Activated naive CD4-positive, alpha-beta T cell treated with anti-CD3 and anti-CD28 coated beads for 36 hours (primary cell): ENCODE results near the gene COPZ1. TPM values are rescaled to one million over a fixed set of nuclear protein-coding genes. Genes with fewer than 3 reads are reported as not detected.
"Not testable (repeated sequence)": the region's sequence is repeated elsewhere in the genome, so short reads cannot be mapped to it uniquely, and the experiment has no call there.

Experiments
- CTCF ChIA-PET: fragments of 350-600 bp; sonication (Branson Sonifier 250); formaldehyde crosslinking; loops from one replicate; lab custom pipeline; 2021; ENCODE audit warnings: antibody characterized with exemption; lab: Charles Lee
- DNase-seq: peaks from one replicate; pipeline ENCODE4 v3.0.0-alpha.2; 2020
- H3K27ac Mint-ChIP-seq: one replicate; pipeline ENCODE4 v1.8.0; 2021; ENCODE audit warnings: mild to moderate bottlenecking, mixed read lengths
- H3K27me3 Mint-ChIP-seq: one replicate; pipeline ENCODE4 v1.8.0; 2021; ENCODE audit warnings: low read depth, mixed read lengths
- H3K36me3 Mint-ChIP-seq: one replicate; pipeline ENCODE4 v1.8.0; 2021; ENCODE audit warnings: low read depth, mixed read lengths
- H3K4me1 Mint-ChIP-seq: one replicate; pipeline ENCODE4 v1.8.0; 2021; ENCODE audit warnings: low read depth, mixed read lengths
- H3K4me3 Mint-ChIP-seq: one replicate; pipeline ENCODE4 v1.8.0; 2021; ENCODE audit warnings: mild to moderate bottlenecking, moderate library complexity, mixed read lengths
- H3K9me3 Mint-ChIP-seq: one replicate; pipeline ENCODE4 v1.8.0; 2021; ENCODE audit warnings: mixed read lengths
- intact Hi-C: fragments of 100-400 bp; cut with micrococcal nuclease; formaldehyde crosslinking; loops from one replicate; pipeline ENCODE4 v1.15.1; 2023
- total RNA-seq, 2 experiments: library from RNA; stranded (reverse); gene quantifications; one replicate each; pipeline ENCODE4 v1.2.3, GENCODE V29; 2021

COPZ1 gene
- total RNA-seq: 100 to 1,000 TPM in 1 of 2 experiments, 10 to 100 TPM in 1; 98.0 to 105 TPM

DNA sequence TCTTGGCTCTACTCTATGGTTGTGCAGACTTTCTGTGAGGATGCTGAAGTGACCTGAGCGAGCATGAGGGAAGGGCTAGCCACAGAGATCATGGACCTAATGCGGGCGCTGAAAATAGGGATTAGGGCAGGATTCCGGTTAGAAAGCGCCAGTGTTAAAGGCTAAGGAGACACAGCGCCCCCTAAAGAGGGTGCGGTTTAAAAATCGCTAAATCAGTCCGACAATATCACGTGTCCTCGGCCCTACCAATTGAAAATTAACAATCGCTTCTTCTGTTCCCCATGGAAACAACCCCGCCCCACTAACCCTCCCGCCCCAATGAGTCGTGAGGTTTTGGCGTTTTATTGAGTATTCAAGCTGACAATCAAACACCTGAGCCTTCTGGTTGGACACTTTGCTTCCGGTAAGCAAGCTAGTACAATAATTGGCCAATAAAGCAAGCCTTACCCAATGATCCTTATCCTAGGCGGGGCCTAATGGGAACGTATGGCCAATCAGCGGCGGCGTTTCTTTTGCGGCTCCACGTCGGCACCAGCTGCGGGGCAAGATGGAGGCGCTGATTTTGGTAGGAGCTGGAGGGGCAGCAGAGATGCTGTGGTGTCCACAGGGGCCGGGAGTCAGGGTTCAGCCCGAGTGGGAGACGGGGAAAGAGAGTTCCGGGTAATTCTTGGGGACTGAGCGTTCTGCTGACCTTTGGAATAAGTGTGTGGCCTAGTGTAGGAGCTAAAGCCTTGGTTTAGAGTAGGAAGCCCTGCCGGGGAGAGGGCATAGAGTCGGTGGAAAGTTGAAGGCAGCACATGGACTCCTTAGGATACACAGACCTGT is at the start of gene COPZ1:
COPZ1 (plus strand) TSS at position 515 of the 825 bp plus-strand sequence; CDS start at position 548, 33 bp downstream.
- Mint-ChIP-seq H3K4me1 (peaks cover 44% of the 10 kb centered on the region), H3K27ac (peak within 1 kb of the TSS; percentile 93), H3K4me3 (peak within 1 kb of the TSS; percentile 100), H3K36me3 (peaks cover 4% of the 10 kb centered on the region), H3K9me3 (no peaks in the 10 kb centered on the region), H3K27me3 (no peaks in the 10 kb centered on the region)
- intact Hi-C loops: loop anchor here (1.0 to 5.0 kb wide), 8 partner anchors 34 to 598 kb away; partner anchors contain the start of genes CALCOCO1, CBX5, GPR84 and HNRNPA1
- CTCF ChIA-PET: interaction anchor here (0.6 to 4.9 kb wide), 36 partner anchors 8 to 1118 kb away, joined by 3 to 45 read pairs (median 4); partner anchors contain the start of gene NFE2
- DNase-seq: peak; percentile 98

DNA sequence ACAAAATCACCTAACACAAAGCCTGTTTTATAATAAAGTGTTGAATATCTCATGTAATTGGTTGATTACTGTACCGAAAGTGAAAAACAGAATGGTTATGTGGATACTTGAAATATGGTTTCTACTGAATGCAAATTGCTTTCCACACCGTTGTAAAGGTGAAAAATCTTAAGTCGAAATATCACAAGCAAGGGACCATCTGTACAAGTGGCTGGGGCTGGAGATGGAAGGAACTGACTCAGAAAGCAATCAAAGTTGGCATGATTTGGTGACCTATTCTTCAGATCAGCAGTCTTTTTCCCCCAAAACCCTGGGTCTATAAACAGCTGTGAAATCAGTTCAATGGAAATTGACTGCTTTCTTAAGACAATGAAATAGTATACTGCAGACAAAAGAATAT is 48.6 kb upstream of the COPZ1 start:
- Mint-ChIP-seq H3K36me3 (peaks cover 27% of the 10 kb centered on the region), H3K4me3 (peak overlapping the region; percentile 32), H3K4me1 (peaks cover 62% of the 10 kb centered on the region), H3K9me3 (no peaks in the 10 kb centered on the region), H3K27me3 (no peaks in the 10 kb centered on the region), H3K27ac (peak overlapping the region; percentile 60)
- CTCF ChIA-PET: interaction anchor here (1.1 to 1.4 kb wide), 2 partner anchors 25 to 61 kb away, joined by 3 to 6 read pairs; no protein-coding TSS in a partner anchor
- no peak for DNase-seq
- intact Hi-C loops: no loop called here

DNA sequence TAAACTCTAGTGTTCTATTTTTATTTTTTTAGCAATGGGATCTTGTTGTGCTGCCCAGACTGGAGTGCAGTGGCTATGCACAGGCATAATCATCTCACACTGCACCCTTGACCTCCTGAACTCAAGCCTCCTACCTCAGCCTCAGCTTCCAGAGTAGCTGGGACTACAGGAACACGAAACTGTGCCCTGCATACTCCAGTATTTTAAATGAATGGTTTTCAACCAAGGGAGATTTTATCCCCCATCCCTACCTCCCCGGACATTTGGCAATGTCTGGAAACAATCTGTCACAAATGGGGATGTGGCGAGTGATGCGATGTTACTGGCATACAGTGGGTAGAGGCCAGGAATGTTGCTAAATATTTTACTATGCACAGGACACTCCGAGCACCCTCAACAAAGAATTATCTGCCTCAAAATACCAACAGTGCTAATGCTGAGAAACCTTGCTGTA is 47.1 kb upstream of the COPZ1 start:
- DNase-seq: no peak
- H3K27me3 Mint-ChIP-seq: no peaks in the 10 kb centered on the region
- intact Hi-C loops: no loop called here
- H3K4me3 Mint-ChIP-seq: no peak overlapping the region
- CTCF ChIA-PET: interaction anchor here (0.8 to 1.4 kb wide), 2 partner anchors 13 to 26 kb away, joined by 4 to 6 read pairs; no protein-coding TSS in a partner anchor
- no peak overlapping the region for H3K27ac Mint-ChIP-seq
- peaks cover 22% of the 10 kb centered on the region for H3K36me3 Mint-ChIP-seq
- H3K9me3 Mint-ChIP-seq: no peaks in the 10 kb centered on the region
- H3K4me1 Mint-ChIP-seq: peaks cover 53% of the 10 kb centered on the region

DNA sequence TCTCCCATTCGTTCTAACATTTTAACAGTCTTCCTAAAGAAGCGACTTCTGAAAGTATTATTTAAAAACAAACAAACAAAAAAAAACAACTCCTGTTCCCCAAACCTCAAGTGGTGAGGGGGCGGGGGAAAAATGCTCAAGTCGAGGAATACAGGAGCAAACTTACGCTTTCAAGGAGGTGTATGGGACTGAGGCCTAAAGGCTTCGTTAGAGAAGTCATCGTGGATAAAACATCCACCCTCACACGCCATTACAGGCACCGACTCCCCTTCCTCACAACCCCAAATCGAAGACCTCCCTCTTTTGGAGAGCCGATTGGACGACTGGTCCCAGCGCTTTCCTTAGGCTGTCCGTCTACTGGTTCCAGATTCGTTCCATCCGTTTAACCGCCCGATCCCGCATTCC is 45.7 kb upstream of the COPZ1 start:
- H3K27ac Mint-ChIP-seq: no peak overlapping the region
- H3K27me3 Mint-ChIP-seq: no peaks in the 10 kb centered on the region
- H3K4me3 Mint-ChIP-seq: no peak overlapping the region
- H3K9me3 Mint-ChIP-seq: no peaks in the 10 kb centered on the region
- CTCF ChIA-PET: interaction anchor here (0.9 kb wide), 1 partner anchor 53 kb away, joined by 3 read pairs; no protein-coding TSS in a partner anchor
- H3K36me3 Mint-ChIP-seq: peaks cover 13% of the 10 kb centered on the region
- intact Hi-C loops: loop anchor here (1.0 kb wide), 3 partner anchors 9 to 705 kb away; partner anchors contain the start of genes SMUG1 and TESPA1
- peaks cover 51% of the 10 kb centered on the region for H3K4me1 Mint-ChIP-seq
- no peak for DNase-seq

DNA sequence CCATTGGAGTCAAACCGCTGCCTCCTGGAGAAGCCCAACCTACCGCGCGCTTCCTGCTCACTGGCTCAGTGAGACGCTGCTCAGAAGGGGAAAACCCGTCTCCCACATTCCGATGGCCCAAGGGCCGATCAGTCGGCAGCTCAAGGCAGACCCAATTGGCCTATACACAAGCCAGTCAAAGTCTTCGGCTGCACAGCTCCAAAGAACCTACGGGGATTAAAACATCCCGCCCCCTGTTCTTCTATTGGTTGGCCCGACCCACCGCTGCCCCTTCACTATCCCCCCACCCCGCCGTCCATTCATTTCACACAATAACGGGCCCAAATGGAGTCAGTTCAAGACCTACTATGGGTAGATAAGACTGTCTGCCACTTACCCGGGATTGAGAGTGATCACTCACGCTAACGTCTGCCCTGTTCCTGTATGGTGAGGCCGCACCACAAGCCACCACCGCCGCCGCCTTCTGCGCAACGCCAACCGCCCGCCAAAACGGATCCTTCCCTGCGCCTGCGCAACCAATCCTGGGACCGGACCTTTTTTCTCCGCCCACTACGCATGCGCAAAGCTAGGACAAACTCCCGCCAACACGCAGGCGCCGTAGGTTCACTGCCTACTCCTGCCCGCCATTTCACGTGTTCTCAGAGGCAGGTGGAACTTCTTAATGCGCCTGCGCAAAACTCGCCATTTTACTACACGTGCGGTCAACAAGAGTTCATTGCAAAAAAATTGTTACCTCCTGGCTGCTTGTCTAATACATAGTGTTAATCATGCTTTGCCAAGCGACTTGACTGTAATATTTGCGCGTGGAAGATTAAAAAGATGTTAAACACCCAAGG is 45.1 kb upstream of the COPZ1 start, which contains the start of gene CBX5:
CBX5 (minus strand) TSS at position 491 of the 836 bp plus-strand sequence. CDS start 22,472 bp downstream, outside the sequence.
- Mint-ChIP-seq H3K27ac (no peak within 1 kb of the TSS), H3K36me3 (peaks cover 10% of the 10 kb centered on the region), H3K4me3 (no peak within 1 kb of the TSS), H3K4me1 (peaks cover 54% of the 10 kb centered on the region), H3K9me3 (no peaks in the 10 kb centered on the region), H3K27me3 (no peaks in the 10 kb centered on the region)
- peak; percentile 100 for DNase-seq
- CTCF ChIA-PET: interaction anchor here (0.9 to 1.5 kb wide), 4 partner anchors 15 to 80 kb away, joined by 3 to 5 read pairs (median 3); no protein-coding TSS in a partner anchor
- intact Hi-C loops: loop anchor here (1.0 to 5.0 kb wide), 15 partner anchors 10 to 1073 kb away; partner anchors contain the start of genes COPZ1, GPR84, HOXC10 and ITGB7

- peaks cover 55% of the 10 kb centered on the region for H3K4me1 Mint-ChIP-seq
- H3K9me3 Mint-ChIP-seq: no peaks in the 10 kb centered on the region
- peak; percentile 98 for DNase-seq
- peaks cover 6% of the 10 kb centered on the region for H3K36me3 Mint-ChIP-seq
- H3K4me3 Mint-ChIP-seq: no peak within 1 kb of the TSS
- H3K27me3 Mint-ChIP-seq: no peaks in the 10 kb centered on the region
- H3K27ac Mint-ChIP-seq: no peak within 1 kb of the TSS
- intact Hi-C loops: loop anchor here (1.0 to 5.0 kb wide), 12 partner anchors 39 to 1073 kb away; partner anchors contain the start of genes COPZ1, GPR84, HOXC10 and ITGB7
- CTCF ChIA-PET: interaction anchor here (0.8 to 1.5 kb wide), 6 partner anchors 8 to 81 kb away, joined by 3 to 5 read pairs (median 3); no protein-coding TSS in a partner anchor
These were observed 44.3 kb upstream of the COPZ1 start, which contains the start of gene HNRNPA1 for GRCh38 chr12:54280468-54281260. TSS of gene HNRNPA1 (plus strand) at chr12:54280726. CDS start at chr12:54280808, 82 bp downstream.

GRCh38 chr12:54281261-54281638 is 43.7 kb upstream of the COPZ1 start:
- intact Hi-C loops: loop anchor here (2.0 to 5.0 kb wide), 5 partner anchors 66 to 1074 kb away; partner anchors contain the start of genes HOXC10, ITGB7 and PCBP2
- CTCF ChIA-PET: interaction anchor here (0.8 to 1.0 kb wide), 4 partner anchors 9 to 72 kb away, joined by 3 to 4 read pairs (median 3); no protein-coding TSS in a partner anchor
- not testable (repeated sequence) for H3K27me3 Mint-ChIP-seq, H3K9me3 Mint-ChIP-seq, H3K27ac Mint-ChIP-seq, H3K36me3 Mint-ChIP-seq, DNase-seq, H3K4me3 Mint-ChIP-seq
- H3K4me1 Mint-ChIP-seq: peaks cover 54% of the 10 kb centered on the region

GRCh38 chr12:54281694-54282093 is 43.2 kb upstream of the COPZ1 start:
- H3K27me3 Mint-ChIP-seq, H3K4me3 Mint-ChIP-seq, H3K27ac Mint-ChIP-seq, H3K9me3 Mint-ChIP-seq, DNase-seq, H3K36me3 Mint-ChIP-seq: not testable (repeated sequence)
- intact Hi-C loops: loop anchor here (2.0 to 5.0 kb wide), 5 partner anchors 67 to 1074 kb away; partner anchors contain the start of genes HOXC10, ITGB7 and PCBP2
- H3K4me1 Mint-ChIP-seq: peaks cover 53% of the 10 kb centered on the region
- CTCF ChIA-PET: interaction anchor here (0.8 to 1.0 kb wide), 4 partner anchors 9 to 71 kb away, joined by 3 to 4 read pairs (median 3); no protein-coding TSS in a partner anchor

GRCh38 chr12:54282949-54283593 is 41.9 kb upstream of the COPZ1 start:
- intact Hi-C loops: loop anchor here (5.0 kb wide), 3 partner anchors 201 to 1076 kb away; partner anchors contain the start of genes HOXC10 and ITGB7
- peak overlapping the region; percentile 57 for H3K27ac Mint-ChIP-seq
- H3K36me3 Mint-ChIP-seq: no peaks in the 10 kb centered on the region

More at GRCh38 chr12:54282949-54283593, 41.9 kb upstream of the COPZ1 start:
- Mint-ChIP-seq H3K4me3 (no peak overlapping the region), H3K9me3 (no peaks in the 10 kb centered on the region), H3K4me1 (peaks cover 41% of the 10 kb centered on the region), H3K27me3 (no peaks in the 10 kb centered on the region)
- CTCF ChIA-PET: interaction anchor here (1.8 to 2.0 kb wide), 3 partner anchors 11 to 67 kb away, joined by 3 to 10 read pairs (median 5); no protein-coding TSS in a partner anchor
- peak; percentile 51 for DNase-seq
